MM.1S (cell line): ENCODE data around the gene FOSB.

Experiments
- DNase-seq: peaks from one replicate; pipeline ENCODE4 v3.0.0-alpha.2; 2015
- H2AFZ ChIP-seq: fragments of 300-600 bp; sonication (generic); 2 replicates; pipeline ENCODE4 v1.6.0; 2016; ENCODE audit warnings: antibody characterized with exemption, low read length
- H3F3A ChIP-seq: fragments of 300-600 bp; sonication (generic); 2 replicates; pipeline ENCODE4 v1.6.1; 2016; ENCODE audit warnings: mild to moderate bottlenecking, antibody characterized with exemption, low read length, moderate library complexity, mixed read lengths; ENCODE audit not compliant: insufficient read depth
- H3K27ac ChIP-seq: fragments of 300-600 bp; sonication (generic); 2 replicates; pipeline ENCODE4 v1.5.1; 2016; ENCODE audit warnings: mild to moderate bottlenecking, low read length
- H3K27me3 ChIP-seq: fragments of 300-600 bp; sonication (generic); replicated peaks from 2 replicates; pipeline ENCODE4 v1.6.0; 2016; ENCODE audit warnings: low read length; ENCODE audit not compliant: insufficient read depth
- H3K36me3 ChIP-seq: fragments of 300-600 bp; sonication (generic); replicated peaks from 2 replicates; pipeline ENCODE4 v1.6.1; 2016; ENCODE audit warnings: mild to moderate bottlenecking, low read length, mixed read lengths; ENCODE audit not compliant: insufficient read depth
- H3K4me1 ChIP-seq: fragments of 300-600 bp; sonication (generic); 2 replicates; pipeline ENCODE4 v1.6.1; 2016; ENCODE audit warnings: low read length, mixed read lengths
- H3K4me2 ChIP-seq: fragments of 300-600 bp; sonication (generic); 2 replicates; pipeline ENCODE4 v1.6.0; 2016; ENCODE audit warnings: low read depth, low read length
- H3K4me3 ChIP-seq: fragments of 300-600 bp; sonication (generic); 2 replicates; pipeline ENCODE4 v1.5.1; 2016; ENCODE audit warnings: low read length, mixed read lengths
- H3K79me2 ChIP-seq: fragments of 300-600 bp; sonication (generic); 2 replicates; pipeline ENCODE4 v1.6.1; 2016; ENCODE audit warnings: mixed run types, low read length, mixed read lengths
- H3K9ac ChIP-seq: fragments of 300-600 bp; sonication (generic); 2 replicates; pipeline ENCODE4 v1.6.1; 2016; ENCODE audit warnings: low read length, mixed read lengths
- H3K9me2 ChIP-seq: fragments of 300-600 bp; sonication (generic); replicated peaks from 2 replicates; pipeline ENCODE4 v1.6.1; 2016; ENCODE audit warnings: mild to moderate bottlenecking, low read length, mixed read lengths; ENCODE audit not compliant: insufficient read depth
- H3K9me3 ChIP-seq: fragments of 300-600 bp; sonication (generic); replicated peaks from 2 replicates; pipeline ENCODE4 v1.6.1; 2016; ENCODE audit warnings: mild to moderate bottlenecking, low read length, mixed read lengths; ENCODE audit not compliant: insufficient read depth
- H4K20me1 ChIP-seq: fragments of 300-600 bp; sonication (generic); 2 replicates; pipeline ENCODE4 v1.6.1; 2016; ENCODE audit warnings: mild to moderate bottlenecking, low read length, moderate library complexity, mixed read lengths; ENCODE audit not compliant: insufficient read depth
- EZH2 ChIP-seq: fragments of 300-600 bp; sonication (generic); optimal IDR thresholded peaks from 2 replicates; pipeline ENCODE3; 2017; ENCODE audit warnings: low read depth, mild to moderate bottlenecking, antibody characterized with exemption, low read length, mixed read lengths
- EZH2phosphoT487 ChIP-seq: fragments of 300-600 bp; sonication (generic); IDR thresholded peaks from 2 replicates; pipeline ENCODE4 v1.6.1; 2018; ENCODE audit warnings: antibody characterized with exemption, low read length
- TF ChIP-seq, protein P1 (sequence below): fragments of 300-600 bp; sonication (generic); IDR thresholded peaks from 2 replicates; pipeline ENCODE4 v1.5.1; 2016; ENCODE audit warnings: antibody characterized with exemption, low read length, mixed read lengths

The FOSB gene

DNA sequence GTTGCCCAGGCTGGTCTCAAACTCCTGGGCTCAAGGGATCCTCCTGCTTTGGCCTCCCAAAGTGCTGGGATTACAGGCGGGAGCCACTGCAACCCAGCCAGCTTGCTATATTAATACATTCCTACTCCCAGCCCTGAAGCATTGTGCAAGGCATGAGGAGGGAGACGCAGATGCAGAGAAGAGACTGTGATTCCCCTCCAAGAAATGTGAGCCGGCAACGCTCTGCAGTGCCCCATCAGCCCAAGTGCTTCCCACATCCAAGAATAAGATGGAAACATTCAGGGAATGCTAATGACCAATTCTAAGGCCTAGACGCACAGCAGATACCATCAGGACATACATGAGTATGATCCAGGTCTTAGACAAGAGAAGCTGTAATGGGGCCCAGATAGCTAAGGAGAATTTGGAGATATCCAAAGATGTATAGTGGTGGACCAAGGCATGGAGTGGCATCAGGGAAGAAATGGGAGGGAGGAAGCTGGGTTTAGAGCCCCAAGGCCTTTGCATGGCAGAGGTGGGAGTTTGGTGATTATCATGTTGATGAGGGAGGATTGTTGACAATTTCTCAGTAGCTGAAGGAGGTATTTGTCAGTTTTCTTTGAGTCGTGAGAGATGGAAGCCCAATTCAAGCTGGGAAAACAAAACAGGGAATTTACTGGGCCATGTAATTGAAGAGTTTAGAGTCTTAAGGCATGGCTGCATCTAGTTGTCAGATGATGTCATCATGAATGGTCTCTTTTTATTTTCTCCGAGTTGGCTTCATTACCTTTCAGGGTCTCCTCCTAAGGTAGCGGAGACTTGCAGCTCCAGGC, 33.3 kb downstream of the FOSB start:
- no peak for DNase-seq
- peaks cover 4% of the 10 kb centered on the region; the same call in 1 of the 2 replicates for H3K4me1 ChIP-seq
- H3K4me3 ChIP-seq = no peak overlapping the region
- H3K9me3 ChIP-seq = no peaks in the 10 kb centered on the region
- H3K79me2 ChIP-seq = no peaks in the 10 kb centered on the region
- H4K20me1 ChIP-seq = no peaks in the 10 kb centered on the region
- peaks cover 32% of the 10 kb centered on the region for H3K27me3 ChIP-seq
- no peak overlapping the region for H2AFZ ChIP-seq
- no peaks in the 10 kb centered on the region for H3K9me2 ChIP-seq
- H3K9ac ChIP-seq = no peak overlapping the region
- TF ChIP-seq EZH2 (no peak), EZH2phosphoT487 (no peak)
- TF ChIP-seq, protein P1, sequence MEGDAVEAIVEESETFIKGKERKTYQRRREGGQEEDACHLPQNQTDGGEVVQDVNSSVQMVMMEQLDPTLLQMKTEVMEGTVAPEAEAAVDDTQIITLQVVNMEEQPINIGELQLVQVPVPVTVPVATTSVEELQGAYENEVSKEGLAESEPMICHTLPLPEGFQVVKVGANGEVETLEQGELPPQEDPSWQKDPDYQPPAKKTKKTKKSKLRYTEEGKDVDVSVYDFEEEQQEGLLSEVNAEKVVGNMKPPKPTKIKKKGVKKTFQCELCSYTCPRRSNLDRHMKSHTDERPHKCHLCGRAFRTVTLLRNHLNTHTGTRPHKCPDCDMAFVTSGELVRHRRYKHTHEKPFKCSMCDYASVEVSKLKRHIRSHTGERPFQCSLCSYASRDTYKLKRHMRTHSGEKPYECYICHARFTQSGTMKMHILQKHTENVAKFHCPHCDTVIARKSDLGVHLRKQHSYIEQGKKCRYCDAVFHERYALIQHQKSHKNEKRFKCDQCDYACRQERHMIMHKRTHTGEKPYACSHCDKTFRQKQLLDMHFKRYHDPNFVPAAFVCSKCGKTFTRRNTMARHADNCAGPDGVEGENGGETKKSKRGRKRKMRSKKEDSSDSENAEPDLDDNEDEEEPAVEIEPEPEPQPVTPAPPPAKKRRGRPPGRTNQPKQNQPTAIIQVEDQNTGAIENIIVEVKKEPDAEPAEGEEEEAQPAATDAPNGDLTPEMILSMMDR = no peak
- H3F3A ChIP-seq = no peaks in the 10 kb centered on the region; the same call in 1 of the 2 replicates
- H3K36me3 ChIP-seq = no peaks in the 10 kb centered on the region
- H3K4me2 ChIP-seq = no peak overlapping the region
- no peak overlapping the region for H3K27ac ChIP-seq

DNA sequence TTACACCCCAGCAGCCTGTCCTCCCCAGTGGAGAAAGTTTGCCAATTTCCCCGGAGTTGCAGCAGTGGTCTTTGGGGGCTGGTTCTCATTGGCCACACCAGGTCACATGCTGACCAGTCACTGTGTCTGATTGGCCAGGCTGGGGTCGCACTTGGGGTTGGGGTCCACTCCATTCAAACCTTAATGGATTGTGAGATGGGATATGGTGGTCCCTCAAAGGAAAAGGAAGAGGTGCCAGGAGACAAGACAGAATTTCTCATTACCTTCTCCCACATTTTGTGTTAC, 33.9 kb downstream of the FOSB start:
- peaks cover 27% of the 10 kb centered on the region for H3K27me3 ChIP-seq
- H4K20me1 ChIP-seq = no peaks in the 10 kb centered on the region
- no peaks in the 10 kb centered on the region; the same call in 1 of the 2 replicates for H3F3A ChIP-seq
- H2AFZ ChIP-seq = no peak overlapping the region
- no peaks in the 10 kb centered on the region for H3K79me2 ChIP-seq
- no peak for DNase-seq
- H3K4me2 ChIP-seq = no peak overlapping the region
- no peaks in the 10 kb centered on the region for H3K9me2 ChIP-seq
- TF ChIP-seq EZH2 (no peak), EZH2phosphoT487 (no peak)
- TF ChIP-seq, protein P1 = no peak
- H3K27ac ChIP-seq = no peak overlapping the region
- H3K9me3 ChIP-seq = no peaks in the 10 kb centered on the region
- H3K4me3 ChIP-seq = no peak overlapping the region
- H3K9ac ChIP-seq = no peak overlapping the region
- H3K36me3 ChIP-seq = no peaks in the 10 kb centered on the region
- H3K4me1 ChIP-seq = peaks cover 4% of the 10 kb centered on the region; the same call in 1 of the 2 replicates

DNA sequence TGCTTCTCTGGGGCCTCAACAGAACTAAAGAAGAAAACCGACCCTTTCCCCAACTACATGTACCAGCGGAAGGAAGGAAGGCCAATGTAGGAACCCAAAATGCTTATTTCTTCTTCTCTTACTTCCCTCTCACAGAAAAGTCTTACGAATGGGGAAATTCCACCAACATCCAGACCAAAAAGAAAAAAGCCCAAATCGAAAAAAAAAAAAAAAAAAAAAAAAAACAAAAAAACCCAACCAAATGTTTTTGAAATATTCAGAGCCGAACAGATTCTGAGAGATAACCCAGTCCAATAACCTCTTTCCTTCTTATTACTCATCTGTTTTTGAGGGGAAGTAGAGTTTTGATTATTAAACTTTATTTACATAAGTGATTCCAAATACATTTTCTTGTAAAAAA, 34.3 kb downstream of the FOSB start:
- H2AFZ ChIP-seq = no peak overlapping the region
- DNase-seq = no peak
- peaks cover 2% of the 10 kb centered on the region; the same call in 1 of the 2 replicates for H3K4me1 ChIP-seq
- no peak for TF ChIP-seq EZH2
- TF ChIP-seq EZH2phosphoT487 = no peak
- TF ChIP-seq, protein P1 = no peak
- no peaks in the 10 kb centered on the region; the same call in none of the 2 replicates for H3F3A ChIP-seq
- no peak overlapping the region for H3K9ac ChIP-seq
- no peaks in the 10 kb centered on the region for H4K20me1 ChIP-seq
- H3K36me3 ChIP-seq = no peaks in the 10 kb centered on the region
- no peaks in the 10 kb centered on the region for H3K9me2 ChIP-seq
- no peak overlapping the region for H3K4me3 ChIP-seq
- H3K4me2 ChIP-seq = no peak overlapping the region
- H3K79me2 ChIP-seq = no peaks in the 10 kb centered on the region
- peaks cover 27% of the 10 kb centered on the region for H3K27me3 ChIP-seq
- H3K9me3 ChIP-seq = no peaks in the 10 kb centered on the region
- no peak overlapping the region for H3K27ac ChIP-seq
